ENCODE data around the gene PSRC1.

DNA sequence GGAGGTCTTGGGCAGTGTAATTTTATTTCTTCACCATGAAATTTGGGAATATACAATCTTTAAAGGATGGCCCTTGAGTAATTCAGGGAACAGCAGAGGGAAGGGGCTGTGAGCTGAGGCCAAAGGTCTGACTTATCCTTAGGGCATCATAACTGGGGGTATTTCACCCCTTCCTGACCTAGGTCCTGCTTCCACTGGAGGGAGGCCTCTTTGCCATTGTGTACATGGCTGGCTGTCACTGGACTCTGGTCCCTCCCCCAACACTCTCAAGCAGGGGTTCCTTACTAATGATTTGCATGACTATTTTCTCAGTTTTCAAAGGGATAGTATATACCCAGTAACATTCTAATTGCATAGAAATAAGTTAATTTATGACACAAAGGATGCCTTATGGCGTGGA, 7.2 kb upstream of the PSRC1 start:
- TF ChIP-seq POLR2A (IDR thresholded peaks at IDR 0.05; ENCODE audit: low read length) (no peak), GATA1 (IDR thresholded peaks at IDR 0.05; ENCODE audit: low read depth, low read length) (no peak)
